Endothelial cell of umbilical vein (primary cell): ENCODE measurements around the gene CRACR2B. TPM values are rescaled to one million over a fixed set of nuclear protein-coding genes. Genes with fewer than 3 reads are reported as not detected.
A peak's percentile ranks its signal among the peaks of the same experiment; 100 is the strongest.

Experiments used
- BruUV-seq: library from RNA; stranded (reverse); fragments of 400-500 nt; replicated peaks from 2 replicates; lab custom pipeline; 2021; lab: Mats Ljungman, UMichigan
- CTCF ChIA-PET: fragments of 300-600, 350-600 bp; sonication (Branson Sonifier 250); formaldehyde crosslinking; loops from one replicate; lab custom pipeline; 2021; ENCODE audit warnings: antibody characterized with exemption, inconsistent platforms; lab: Charles Lee
- POLR2A ChIA-PET: fragments of 300-600, 350-600 bp; sonication (Branson Sonifier 250); formaldehyde crosslinking; loops from one replicate; lab custom pipeline; 2021; ENCODE audit warnings: antibody characterized with exemption, inconsistent platforms; lab: Charles Lee
- DNase-seq: peaks from one replicate; pipeline ENCODE4 v3.0.0-alpha.2; 2011; ENCODE audit warnings: low read depth, low spot score
- FAIRE-seq: peaks from 2 replicates; lab custom pipeline; 2011; peaks lifted over from hg19 to GRCh38; lab: Jason Lieb, UNC
- H2AFZ ChIP-seq: 2 replicates; pipeline ENCODE4 v1.6.0; 2012; ENCODE audit warnings: low read depth, low read length, control low read depth, inconsistent platforms
- H3K27ac ChIP-seq: 2 replicates; pipeline ENCODE4 v1.5.1; 2011; ENCODE audit warnings: low read depth, mild to moderate bottlenecking, control low read depth, low read length, moderate library complexity; ENCODE audit not compliant: insufficient read depth
- H3K27me3 ChIP-seq, 2 experiments: 2 replicates each; pipeline versions ENCODE4 v1.6.0 to v1.6.1; 2011; ENCODE audit warnings: low read length in 2 of 2, mixed read lengths in 1 of 2; ENCODE audit not compliant: control insufficient read depth in 2 of 2, insufficient read depth in 2 of 2
- H3K36me3 ChIP-seq, 2 experiments: 2 replicates in 1 of 2; 3 replicates in 1 of 2; pipeline ENCODE4 v1.5.1; 2011; ENCODE audit warnings: low read length in 2 of 2, mild to moderate bottlenecking in 1 of 2, moderate library complexity in 1 of 2; ENCODE audit not compliant: control insufficient read depth in 2 of 2, insufficient read depth in 2 of 2; ENCODE audit errors: extremely low read depth in 1 of 2
- H3K4me1 ChIP-seq: 3 replicates; pipeline ENCODE4 v1.5.1; 2011; ENCODE audit warnings: mild to moderate bottlenecking, low read length; ENCODE audit not compliant: control insufficient read depth, insufficient read depth; ENCODE audit errors: extremely low read depth
- H3K4me2 ChIP-seq: 2 replicates; pipeline ENCODE4 v1.6.1; 2011; ENCODE audit warnings: low read length, control low read depth, mixed read lengths; ENCODE audit not compliant: insufficient read depth
- H3K4me3 ChIP-seq, 3 experiments: fragments of 200-600 bp in 1 of 3; sonication (generic), shearing (Covaris generic) in 1 of 3; replicated peaks in 1 of 3; 2 replicates each; pipeline ENCODE4 v1.5.1; 2011 to 2016; ENCODE audit warnings: control low read depth in 3 of 3, low read length in 3 of 3, mild to moderate bottlenecking in 2 of 3, inconsistent platforms in 1 of 3, low read depth in 1 of 3, moderate library complexity in 1 of 3; ENCODE audit not compliant: insufficient read depth in 1 of 3
- H3K79me2 ChIP-seq: 2 replicates; pipeline ENCODE4 v1.6.0; 2012; ENCODE audit warnings: low read length, inconsistent platforms; ENCODE audit not compliant: control insufficient read depth, insufficient read depth
- H3K9ac ChIP-seq: replicated peaks from 2 replicates; pipeline ENCODE3; 2011; ENCODE audit warnings: low read length, control low read depth; ENCODE audit not compliant: insufficient read depth; ENCODE audit errors: extremely low read depth
- H3K9me1 ChIP-seq: replicated peaks from 3 replicates; pipeline ENCODE4 v1.6.0; 2011; ENCODE audit warnings: mild to moderate bottlenecking, low read length; ENCODE audit not compliant: control insufficient read depth, insufficient read depth; ENCODE audit errors: extremely low read depth
- H3K9me3 ChIP-seq: replicated peaks from 2 replicates; pipeline ENCODE4 v1.5.1; 2012; ENCODE audit warnings: low read length, inconsistent platforms; ENCODE audit not compliant: control insufficient read depth, insufficient read depth
- H4K20me1 ChIP-seq: replicated peaks from 2 replicates; pipeline ENCODE3; 2011; ENCODE audit warnings: mild to moderate bottlenecking, low read length; ENCODE audit not compliant: control insufficient read depth, insufficient read depth; ENCODE audit errors: extremely low read depth
- EZH2 ChIP-seq: IDR thresholded peaks from 2 replicates; pipeline ENCODE4 v1.6.1; 2012; ENCODE audit warnings: borderline replicate concordance, low read depth, mild to moderate bottlenecking, moderate library complexity, low read length, inconsistent platforms; ENCODE audit not compliant: severe bottlenecking
- POLR2AphosphoS5 ChIP-seq: IDR thresholded peaks from 2 replicates; pipeline ENCODE4 v1.6.1; 2012; ENCODE audit warnings: low read depth, mild to moderate bottlenecking, control low read depth, low read length, moderate library complexity; ENCODE audit not compliant: insufficient read depth
- dilution Hi-C: fragments of 300-500 bp; cut with MboI; formaldehyde crosslinking; loops from one replicate; pipeline ENCODE4 v1.15.0; 2019; ENCODE audit warnings: low sequenced_read_pairs; ENCODE audit not compliant: extremely low pct_ligation_motif_present
- intact Hi-C: fragments of 100-400 bp; cut with micrococcal nuclease; formaldehyde crosslinking; loops from one replicate; pipeline ENCODE4 v1.10.0; 2022
- polyA plus RNA-seq, 4 experiments: library from polyadenylated mRNA; depleted of rRNA in 3 of 4; stranded (reverse) in 3 of 4; unstranded in 1 of 4; fragments of >200 nt; gene quantifications; 2 replicates each; pipeline versions ENCODE4 v1.2.1 to v1.2.3, GENCODE V29; 2011 to 2012; ENCODE audit warnings: missing spikeins in 1 of 4
- total RNA-seq: library from RNA; stranded (reverse); gene quantifications from 2 replicates; pipeline ENCODE4 v1.2.3, GENCODE V29; 2021
- TF ChIP-seq, protein P1 (sequence below), 2 donors: IDR thresholded peaks; 1 replicate in 1 of 2; 2 replicates in 1 of 2; pipeline ENCODE4 v1.5.1; 2011; ENCODE audit warnings: low read length in 2 of 2, mild to moderate bottlenecking in 2 of 2, moderate library complexity in 2 of 2, control low read depth in 1 of 2, inconsistent platforms in 1 of 2, low read depth in 1 of 2; ENCODE audit not compliant: insufficient read depth in 1 of 2; ENCODE audit errors: extremely low read depth in 1 of 2

Gene CRACR2B
- total and polyA plus RNA-seq, 2 donors (not counting 3 experiments of a cell fraction or from before 2014, with no cell fraction given) = 8.4 to 9.3 TPM

DNA sequence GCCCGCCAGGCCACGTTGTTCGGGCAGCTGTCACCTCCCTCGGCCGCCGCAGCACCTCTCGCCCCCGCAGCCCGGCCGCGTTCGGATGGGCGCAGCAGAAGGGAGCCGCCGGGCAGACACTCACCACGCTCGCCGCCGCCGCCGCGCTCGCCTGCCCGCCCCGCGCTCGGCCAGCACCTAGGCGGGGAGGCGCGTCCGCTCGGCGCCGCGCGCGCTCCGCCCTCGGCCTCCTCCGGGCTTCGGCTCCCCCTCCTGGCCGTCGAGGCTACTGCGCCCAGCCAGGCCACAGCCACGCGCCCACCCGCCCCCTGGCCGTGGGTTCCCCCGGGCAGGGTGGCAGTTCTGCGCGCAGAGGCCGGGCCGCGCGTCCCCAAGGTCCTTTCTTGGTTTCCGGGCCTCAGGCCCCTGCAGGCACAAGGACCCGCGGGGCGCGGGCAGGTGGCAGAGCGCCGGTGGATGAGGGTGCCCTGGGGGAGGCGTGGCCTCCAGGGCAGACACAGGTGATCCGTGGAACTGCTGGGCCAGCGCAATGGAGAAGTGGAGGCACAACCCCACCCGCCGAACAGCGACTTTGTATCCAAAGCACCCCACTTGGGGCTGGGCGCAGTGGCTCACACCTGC lies 29.5 kb upstream of the CRACR2B start, which contains the start of gene SLC25A22:
Gene SLC25A22 (minus strand): TSS at position 189 of the 621 bp plus-strand sequence. CDS start 3,275 bp downstream, outside the sequence.
- Histone ChIP-seq H3K79me2 (peaks cover 11% of the 10 kb centered on the region), H4K20me1 (no peaks in the 10 kb centered on the region), H3K27me3 (no peaks in the 10 kb centered on the region), H3K9ac (peak within 1 kb of the TSS; percentile 45), H3K4me2 (peak within 1 kb of the TSS; percentile 62), H3K36me3 (peaks cover 0 to 20% of the 10 kb centered on the region in 2 experiments), H3K27ac (peak within 1 kb of the TSS; percentile 32), H3K9me3 (no peaks in the 10 kb centered on the region), H3K9me1 (no peaks in the 10 kb centered on the region), H3K4me1 (peaks cover 14% of the 10 kb centered on the region), H3K4me3 (peak within 1 kb of the TSS; percentile 57 to 66 (median 64)), H2AFZ (peak within 1 kb of the TSS; percentile 56)
- DNase-seq (peak; percentile 71), FAIRE-seq (no peak)
- intact Hi-C loops = no loop called here
- CTCF ChIA-PET = interaction anchor here (1.3 to 2.1 kb wide), 2 partner anchors 11 to 12 kb away, joined by 6 to 9 read pairs; partner anchors contain the start of gene RPLP2
- BruUV-seq = no TSS peak
- POLR2A ChIA-PET = interaction anchor here (0.7 kb wide), 1 partner anchor 198 kb away, joined by 3 read pairs; no protein-coding TSS in a partner anchor
- dilution Hi-C loops = no loop called here
- TF ChIP-seq POLR2AphosphoS5 = peak; percentile 79
- no peak for TF ChIP-seq EZH2
- TF ChIP-seq, protein P1, sequence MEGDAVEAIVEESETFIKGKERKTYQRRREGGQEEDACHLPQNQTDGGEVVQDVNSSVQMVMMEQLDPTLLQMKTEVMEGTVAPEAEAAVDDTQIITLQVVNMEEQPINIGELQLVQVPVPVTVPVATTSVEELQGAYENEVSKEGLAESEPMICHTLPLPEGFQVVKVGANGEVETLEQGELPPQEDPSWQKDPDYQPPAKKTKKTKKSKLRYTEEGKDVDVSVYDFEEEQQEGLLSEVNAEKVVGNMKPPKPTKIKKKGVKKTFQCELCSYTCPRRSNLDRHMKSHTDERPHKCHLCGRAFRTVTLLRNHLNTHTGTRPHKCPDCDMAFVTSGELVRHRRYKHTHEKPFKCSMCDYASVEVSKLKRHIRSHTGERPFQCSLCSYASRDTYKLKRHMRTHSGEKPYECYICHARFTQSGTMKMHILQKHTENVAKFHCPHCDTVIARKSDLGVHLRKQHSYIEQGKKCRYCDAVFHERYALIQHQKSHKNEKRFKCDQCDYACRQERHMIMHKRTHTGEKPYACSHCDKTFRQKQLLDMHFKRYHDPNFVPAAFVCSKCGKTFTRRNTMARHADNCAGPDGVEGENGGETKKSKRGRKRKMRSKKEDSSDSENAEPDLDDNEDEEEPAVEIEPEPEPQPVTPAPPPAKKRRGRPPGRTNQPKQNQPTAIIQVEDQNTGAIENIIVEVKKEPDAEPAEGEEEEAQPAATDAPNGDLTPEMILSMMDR (IDR thresholded peaks at IDR 0.05; ENCODE audit: extremely low read depth in 1 of 2, insufficient read depth in 1 of 2, low read depth in 1 of 2, low read length in 2 of 2) = peak; percentile 71 to 77
